B cell (primary cell): ENCODE data around the gene PGBD5. TPM values are rescaled to one million over a fixed set of nuclear protein-coding genes. Genes with fewer than 3 reads are reported as not detected.

ENCODE experiments used
- ATAC-seq: fragments of 200-7000 bp; cut with Tn5 transposase; one replicate; pipeline ENCODE4 v1.10.0; 2021; ENCODE audit warnings: low read depth, mild to moderate bottlenecking, moderate number of reproducible peaks, moderate library complexity
- CTCF ChIA-PET: fragments of 350-600 bp; sonication (Branson Sonifier 250); formaldehyde crosslinking; loops from one replicate; lab custom pipeline; 2021; ENCODE audit warnings: antibody characterized with exemption, inconsistent platforms; lab: Charles Lee
- POLR2A ChIA-PET: fragments of 350-600 bp; sonication (Branson Sonifier 250); formaldehyde crosslinking; loops from one replicate; lab custom pipeline; 2021; ENCODE audit warnings: antibody characterized with exemption; lab: Charles Lee
- DNase-seq: peaks from one replicate; pipeline ENCODE4 v3.0.0; 2013
- H2AFZ ChIP-seq: 2 replicates; pipeline ENCODE4 v1.6.1; 2012; ENCODE audit warnings: mild to moderate bottlenecking, low read depth, low read length; ENCODE audit not compliant: insufficient read depth, poor library complexity, severe bottlenecking
- H3K27ac ChIP-seq, 2 donors: 1 replicate in 1 of 2; 2 replicates in 1 of 2; pipeline ENCODE4 v1.5.1; 2012 to 2013; ENCODE audit warnings: low read length in 2 of 2, mild to moderate bottlenecking in 2 of 2, moderate library complexity in 1 of 2
- H3K27me3 ChIP-seq, 4 experiments: fragments of 200-600 bp in 1 of 4; sonication (generic) in 1 of 4; replicated peaks in 1 of 4; 1 replicate in 2 of 4; 2 replicates in 2 of 4; pipeline versions ENCODE4 v1.6.1 to v1.7.0; 2013 to 2016; ENCODE audit warnings: low read length in 3 of 4, mild to moderate bottlenecking in 2 of 4, mixed read lengths in 1 of 4, moderate library complexity in 1 of 4; ENCODE audit not compliant: insufficient read depth in 4 of 4, control insufficient read depth in 3 of 4; ENCODE audit errors: control extremely low read depth in 1 of 4
- H3K36me3 ChIP-seq, 2 experiments: replicated peaks in 1 of 2; 1 replicate in 1 of 2; 2 replicates in 1 of 2; pipeline versions ENCODE4 v1.6.1 to v1.7.1; 2013; ENCODE audit warnings: low read length in 1 of 2; ENCODE audit not compliant: insufficient read depth in 2 of 2, control insufficient read depth in 1 of 2; ENCODE audit errors: control extremely low read depth in 1 of 2, extremely low read depth in 1 of 2
- H3K4me1 ChIP-seq, 2 donors: fragments of 200-600 bp in 1 of 2; sonication (generic) in 1 of 2; 1 replicate in 1 of 2; 2 replicates in 1 of 2; pipeline versions ENCODE4 v1.5.1 to v1.6.1; 2013 to 2017; ENCODE audit warnings: low read length in 2 of 2; ENCODE audit not compliant: control insufficient read depth in 2 of 2, insufficient read depth in 2 of 2
- H3K4me2 ChIP-seq: replicated peaks from 2 replicates; pipeline ENCODE3; 2012; ENCODE audit warnings: mild to moderate bottlenecking, low read depth, low read length; ENCODE audit not compliant: poor library complexity, severe bottlenecking
- H3K4me3 ChIP-seq, 5 experiments: fragments of 200-600 bp in 1 of 5; sonication (generic) in 1 of 5; 1 replicate in 3 of 5; 2 replicates in 2 of 5; pipeline versions ENCODE4 v1.5.1 to v1.7.0; 2011 to 2016; ENCODE audit warnings: low read length in 4 of 5, mild to moderate bottlenecking in 4 of 5, low read depth in 2 of 5, control low read depth in 1 of 5, moderate library complexity in 1 of 5; ENCODE audit not compliant: insufficient read depth in 1 of 5; ENCODE audit errors: control extremely low read depth in 1 of 5, extremely low read depth in 1 of 5
- H3K79me2 ChIP-seq: fragments of 200-600 bp; sonication (generic); one replicate; pipeline ENCODE4 v1.6.0; 2016; ENCODE audit warnings: low read length; ENCODE audit not compliant: control insufficient read depth, insufficient read depth
- H3K9ac ChIP-seq: fragments of 200-600 bp; sonication (generic); 2 replicates; pipeline ENCODE4 v1.6.1; 2017; ENCODE audit warnings: mild to moderate bottlenecking, low read length, moderate library complexity
- H3K9me3 ChIP-seq, 3 donors: one replicate each; pipeline versions ENCODE4 v1.6.1 to v1.7.1; 2013; ENCODE audit warnings: low read length in 2 of 3; ENCODE audit not compliant: control insufficient read depth in 2 of 3, insufficient read depth in 1 of 3; ENCODE audit errors: control extremely low read depth in 1 of 3
- H4K20me1 ChIP-seq: 2 replicates; pipeline ENCODE4 v1.6.0; 2012; ENCODE audit warnings: mild to moderate bottlenecking, low read length; ENCODE audit not compliant: insufficient read depth, control insufficient read depth, poor library complexity, severe bottlenecking
- H3K27ac Mint-ChIP-seq: one replicate; pipeline ENCODE4 v1.8.0; 2021; ENCODE audit warnings: mixed read lengths
- H3K27me3 Mint-ChIP-seq: one replicate; pipeline ENCODE4 v1.8.0; 2021; ENCODE audit warnings: mixed read lengths
- H3K4me1 Mint-ChIP-seq: one replicate; pipeline ENCODE4 v1.8.0; 2021; ENCODE audit warnings: mixed read lengths
- H3K4me3 Mint-ChIP-seq: one replicate; pipeline ENCODE4 v1.8.0; 2021; ENCODE audit warnings: mixed read lengths
- H3K9me3 Mint-ChIP-seq: one replicate; pipeline ENCODE4 v1.8.0; 2022; ENCODE audit warnings: mixed read lengths; ENCODE audit not compliant: insufficient read depth
- CTCF ChIP-seq: fragments of 200-600 bp; IDR thresholded peaks from one replicate; pipeline ENCODE4 v1.8.0; 2022; ENCODE audit warnings: antibody characterized with exemption, mild to moderate bottlenecking
- EZH2 ChIP-seq: IDR thresholded peaks from 2 replicates; pipeline ENCODE4 v1.6.1; 2012; ENCODE audit warnings: borderline replicate concordance, low read depth, mild to moderate bottlenecking, moderate library complexity, low read length; ENCODE audit not compliant: insufficient read depth, poor library complexity, severe bottlenecking
- WGBS: methylation state at CpG from one replicate; pipeline ENCODE4 v1.1.5; 2013; ENCODE audit warnings: missing lambda C conversion rate; ENCODE audit not compliant: insufficient coverage; 5-methylcytosine and 5-hydroxymethylcytosine counted together
- intact Hi-C: fragments of 100-400 bp; cut with micrococcal nuclease; formaldehyde crosslinking; loops from one replicate; pipeline ENCODE4 v1.10.0; 2022
- polyA plus RNA-seq: library from polyadenylated mRNA; depleted of rRNA; stranded (reverse); fragments of >200 nt; gene quantifications from 2 replicates; pipeline ENCODE4 v1.2.3, GENCODE V29; 2012
- total RNA-seq, 2 donors: library from RNA; stranded (reverse); fragments of 120-200 nt in 1 of 2; gene quantifications; 1 replicate in 1 of 2; 2 replicates in 1 of 2; pipeline versions ENCODE4 v1.2.3 to v1.2.4, GENCODE V29; 2013 to 2022

PGBD5 gene
- total and polyA plus RNA-seq, 2 donors (not counting 1 experiment from before 2014, with no cell fraction given), result 0.07 TPM; not detected in 1

GRCh38 chr1:230342699-230343098 is 83.4 kb downstream of the PGBD5 start:
- H3K4me1 Mint-ChIP-seq, result no peaks in the 10 kb centered on the region
- no peak overlapping the region for H3K27ac Mint-ChIP-seq
- H3K27me3 Mint-ChIP-seq, result peaks cover 16% of the 10 kb centered on the region
- no peak for DNase-seq
- no peak overlapping the region for H3K4me3 Mint-ChIP-seq
- H3K4me3 ChIP-seq, result no peak overlapping the region
- no peaks in the 10 kb centered on the region for H3K9me3 Mint-ChIP-seq
- no peaks in the 10 kb centered on the region for H4K20me1 ChIP-seq
- ATAC-seq, result no peak
- no peaks in the 10 kb centered on the region for H3K4me1 ChIP-seq
- H3K27ac ChIP-seq, result no peak overlapping the region
- H3K9me3 ChIP-seq, result no peaks in the 10 kb centered on the region
- ChIA-PET CTCF (interaction anchor here (1.4 kb wide), 1 partner anchor 33 kb away, joined by 3 read pairs; no protein-coding TSS in a partner anchor), POLR2A (no interaction called here)
- TF ChIP-seq EZH2, result no peak
- TF ChIP-seq CTCF, result no peak
- H3K36me3 ChIP-seq, result no peaks in the 10 kb centered on the region
- H3K79me2 ChIP-seq, result no peaks in the 10 kb centered on the region
- intact Hi-C loops, result no loop called here
- 86% methylated on average over 2 of the region's 2 CpGs for WGBS
- H2AFZ ChIP-seq, result no peak overlapping the region
- no peak overlapping the region for H3K4me2 ChIP-seq
- no peak overlapping the region for H3K9ac ChIP-seq
- H3K27me3 ChIP-seq, result peaks cover 0 to 3% (median 0%) of the 10 kb centered on the region in 4 experiments

- Mint-ChIP-seq H3K27me3 (peaks cover 19% of the 10 kb centered on the region), H3K4me1 (no peaks in the 10 kb centered on the region), H3K27ac (no peak overlapping the region), H3K9me3 (no peaks in the 10 kb centered on the region), H3K4me3 (no peak overlapping the region)
- ChIA-PET CTCF (interaction anchor here (1.4 kb wide), 1 partner anchor 32 kb away, joined by 3 read pairs; no protein-coding TSS in a partner anchor), POLR2A (no interaction called here)
- Histone ChIP-seq H3K4me1 (no peaks in the 10 kb centered on the region), H3K4me2 (no peak overlapping the region), H4K20me1 (no peaks in the 10 kb centered on the region), H3K27ac (no peak overlapping the region), H2AFZ (no peak overlapping the region), H3K36me3 (no peaks in the 10 kb centered on the region), H3K4me3 (no peak overlapping the region), H3K27me3 (peaks cover 0 to 3% (median 0%) of the 10 kb centered on the region in 4 experiments), H3K9me3 (no peaks in the 10 kb centered on the region), H3K79me2 (no peaks in the 10 kb centered on the region), H3K9ac (no peak overlapping the region)
- intact Hi-C loops, result no loop called here
- WGBS, result 71% methylated on average over 2 of the region's 3 CpGs
- no peak for DNase-seq
- no peak for TF ChIP-seq EZH2
- no peak for TF ChIP-seq CTCF
- no peak for ATAC-seq
Observed at GRCh38 chr1:230342019-230342418, 84.1 kb downstream of the PGBD5 start.
